Transverse colon (tissue), 4 donors: ENCODE data around the gene PNPO. TPM values are rescaled to one million over a fixed set of nuclear protein-coding genes. Genes with fewer than 3 reads are reported as not detected.

Experiments used
- DNase-seq: peaks from one replicate; pipeline ENCODE4 v3.0.0-alpha.2; 2019
- H3K27ac ChIP-seq, 4 donors: fragments of 200-600 bp; sonication (generic); 2 replicates each; pipeline ENCODE4 v1.5.1; 2016 to 2018; ENCODE audit warnings: inconsistent platforms in 4 of 4
- H3K27me3 ChIP-seq: fragments of 200-600 bp; sonication (generic); 2 replicates; pipeline ENCODE4 v1.5.1; 2017; ENCODE audit warnings: inconsistent platforms
- H3K36me3 ChIP-seq, 4 donors: fragments of 200-600 bp; sonication (generic); 2 replicates each; pipeline ENCODE4 v1.5.1; 2017 to 2019; ENCODE audit warnings: inconsistent platforms in 4 of 4
- H3K4me1 ChIP-seq, 4 donors: fragments of 200-600 bp; sonication (generic); 2 replicates each; pipeline ENCODE4 v1.5.1; 2017 to 2020; ENCODE audit warnings: inconsistent platforms in 4 of 4
- H3K4me3 ChIP-seq, 4 donors: fragments of 200-600 bp; sonication (generic); 1 replicate in 1 of 4; 2 replicates in 3 of 4; pipeline versions ENCODE4 v1.5.1 to v1.6.1; 2017 to 2019; ENCODE audit warnings: inconsistent platforms in 4 of 4
- H3K9me3 ChIP-seq, 2 donors: fragments of 200-600 bp; sonication (generic); 2 replicates each; pipeline ENCODE4 v1.5.1; 2017 to 2019; ENCODE audit warnings: inconsistent platforms in 2 of 2
- EP300 ChIP-seq: sonication (generic); formaldehyde crosslinking; IDR thresholded peaks from one replicate; pipeline ENCODE4 v1.6.1; 2017; ENCODE audit warnings: antibody characterized with exemption, low read depth
- POLR2A ChIP-seq: fragments of 450-650 bp; IDR thresholded peaks from one replicate; pipeline ENCODE4 v1.6.1; 2016; ENCODE audit warnings: antibody characterized with exemption, mild to moderate bottlenecking, moderate library complexity
- POLR2AphosphoS5 ChIP-seq, 3 donors: sonication (generic); formaldehyde crosslinking; IDR thresholded peaks; one replicate each; pipeline ENCODE4 v1.6.1; 2016; ENCODE audit warnings: antibody characterized with exemption in 3 of 3
- WGBS, 2 donors: methylation state at CpG; one replicate each; pipeline ENCODE4 v1.1.5; 2018; ENCODE audit warnings: low coverage in 1 of 2; 5-methylcytosine and 5-hydroxymethylcytosine counted together
- in situ Hi-C, 4 donors: fragments of 200-750 bp; cut with MboI; loops; one replicate each; pipeline versions ENCODE4 v1.15.0 to v1.15.1; 2017; ENCODE audit warnings: low sequenced_read_pairs in 3 of 4, low pct_ligation_motif_present in 1 of 4, low pct_unique_long_range_greater_than_20kb in 1 of 4
- intact Hi-C: fragments of 100-400 bp; cut with DNase I; formaldehyde crosslinking; loops from one replicate; pipeline ENCODE4 v1.15.1; 2023; ENCODE audit warnings: low total_unique reads
- total RNA-seq, 4 donors: library from RNA; depleted of rRNA; stranded (reverse); fragments of >200 nt; gene quantifications; one replicate each; pipeline ENCODE4 v1.1.0, GENCODE V29; 2016
- TF ChIP-seq, protein P1 (sequence below), 5 experiments: fragments of 200-600 bp in 3 of 5; fragments of 450-650 bp in 2 of 5; sonication (generic) in 3 of 5; IDR thresholded peaks; 1 replicate in 2 of 5; 2 replicates in 3 of 5; pipeline ENCODE4 v1.5.1; 2016 to 2017; ENCODE audit warnings: antibody characterized with exemption in 5 of 5, inconsistent platforms in 3 of 5, mild to moderate bottlenecking in 2 of 5, moderate library complexity in 1 of 5

Gene PNPO
- total RNA-seq, 4 donors from 2014 or later = 7.4 to 83.8 (median 31.6) TPM

DNA sequence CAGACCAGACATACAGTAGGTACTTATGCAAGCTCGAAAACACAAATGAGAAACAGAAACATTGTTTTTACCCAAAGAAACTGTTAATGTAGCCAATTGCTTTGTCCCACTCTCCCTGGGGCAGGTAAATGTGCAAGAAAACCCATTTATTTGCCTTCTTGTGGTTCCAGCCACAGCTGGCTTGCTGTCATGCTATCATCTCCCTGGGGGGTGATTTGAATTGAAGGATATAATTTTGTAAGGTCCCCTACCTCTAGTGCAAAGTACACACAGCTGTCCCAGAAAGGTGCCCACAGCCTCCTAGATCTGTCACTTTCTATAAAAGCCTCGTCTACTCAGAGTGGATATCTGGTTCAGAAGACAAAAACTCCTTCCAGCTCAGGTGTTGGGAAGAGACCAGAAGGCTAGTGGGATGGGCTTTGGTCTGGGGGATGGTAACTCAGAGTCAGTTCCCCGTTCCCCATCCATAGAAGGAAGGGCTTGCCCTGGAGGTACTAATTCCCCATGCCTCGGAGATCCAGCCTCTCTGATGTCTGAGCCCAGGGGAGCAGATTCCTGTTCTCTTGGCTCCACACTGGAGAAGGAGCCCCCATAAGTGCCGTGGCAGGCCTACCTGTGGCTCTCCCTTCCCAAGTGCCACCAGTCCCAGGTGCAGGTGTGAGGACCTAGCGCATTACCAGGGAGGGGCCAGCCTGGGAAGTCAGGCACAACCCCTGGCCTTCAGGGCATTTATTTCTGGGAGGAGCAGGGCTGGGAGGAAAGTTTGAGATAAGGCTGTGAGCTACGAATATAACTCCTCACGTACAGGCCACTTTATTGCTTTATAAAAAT is 18.7 kb downstream of the PNPO start:
- DNase-seq = peak; percentile 88
- intact Hi-C loops = no loop called here
- no peaks in the 10 kb centered on the region for H3K9me3 ChIP-seq

GRCh38 chr17:47961406-47961805 is 20.0 kb downstream of the PNPO start:
- no peaks in the 10 kb centered on the region for H3K9me3 ChIP-seq
- peaks cover 14 to 56% (median 50%) of the 10 kb centered on the region in 4 donors for H3K4me1 ChIP-seq
- no peaks in the 10 kb centered on the region for H3K36me3 ChIP-seq
- TF ChIP-seq, protein P1, sequence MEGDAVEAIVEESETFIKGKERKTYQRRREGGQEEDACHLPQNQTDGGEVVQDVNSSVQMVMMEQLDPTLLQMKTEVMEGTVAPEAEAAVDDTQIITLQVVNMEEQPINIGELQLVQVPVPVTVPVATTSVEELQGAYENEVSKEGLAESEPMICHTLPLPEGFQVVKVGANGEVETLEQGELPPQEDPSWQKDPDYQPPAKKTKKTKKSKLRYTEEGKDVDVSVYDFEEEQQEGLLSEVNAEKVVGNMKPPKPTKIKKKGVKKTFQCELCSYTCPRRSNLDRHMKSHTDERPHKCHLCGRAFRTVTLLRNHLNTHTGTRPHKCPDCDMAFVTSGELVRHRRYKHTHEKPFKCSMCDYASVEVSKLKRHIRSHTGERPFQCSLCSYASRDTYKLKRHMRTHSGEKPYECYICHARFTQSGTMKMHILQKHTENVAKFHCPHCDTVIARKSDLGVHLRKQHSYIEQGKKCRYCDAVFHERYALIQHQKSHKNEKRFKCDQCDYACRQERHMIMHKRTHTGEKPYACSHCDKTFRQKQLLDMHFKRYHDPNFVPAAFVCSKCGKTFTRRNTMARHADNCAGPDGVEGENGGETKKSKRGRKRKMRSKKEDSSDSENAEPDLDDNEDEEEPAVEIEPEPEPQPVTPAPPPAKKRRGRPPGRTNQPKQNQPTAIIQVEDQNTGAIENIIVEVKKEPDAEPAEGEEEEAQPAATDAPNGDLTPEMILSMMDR (IDR thresholded peaks at IDR 0.05) = no peak
- TF ChIP-seq POLR2A (no peak), POLR2AphosphoS5 (IDR thresholded peaks at IDR 0.05) (no peak), EP300 (no peak)
- no peaks in the 10 kb centered on the region for H3K27me3 ChIP-seq
- 17 to 83% methylated on average over 1 to 6 of the region's 6 CpGs for WGBS, 2 donors
- intact Hi-C loops (no loop called here), in situ Hi-C loops (loop anchor here in 1 of 4 donors (25.0 kb wide), 1 partner anchor 124 kb away; the partner anchor contains the start of genes LRRC46, MRPL10 and SCRN2)
- H3K27ac ChIP-seq = peak overlapping the region in 3 of 4 donors; percentile 88 to 93 (median 88)
- DNase-seq = no peak
- H3K4me3 ChIP-seq = no peak overlapping the region

More for the DNA sequence above, 18.7 kb downstream of the PNPO start:
- TF ChIP-seq, protein P1 (IDR thresholded peaks at IDR 0.05) = no peak
- TF ChIP-seq POLR2A (peak; percentile 94), POLR2AphosphoS5 (IDR thresholded peaks at IDR 0.05) (peak; percentile 81 to 95 (median 91))
- peaks cover 6 to 46% (median 38%) of the 10 kb centered on the region in 4 donors for H3K4me1 ChIP-seq
- WGBS, 2 donors = 50 to 80% methylated on average over 2 to 8 of the region's 8 CpGs
- in situ Hi-C loops = loop anchor here in 1 of 4 donors (25.0 kb wide), 1 partner anchor 123 kb away; the partner anchor contains the start of genes LRRC46, MRPL10 and SCRN2
- H3K36me3 ChIP-seq = no peaks in the 10 kb centered on the region
- peak overlapping the region in 1 of 4 donors; percentile 22 for H3K4me3 ChIP-seq
- peak overlapping the region; percentile 88 to 93 (median 90) for H3K27ac ChIP-seq
- H3K27me3 ChIP-seq = no peaks in the 10 kb centered on the region

DNA sequence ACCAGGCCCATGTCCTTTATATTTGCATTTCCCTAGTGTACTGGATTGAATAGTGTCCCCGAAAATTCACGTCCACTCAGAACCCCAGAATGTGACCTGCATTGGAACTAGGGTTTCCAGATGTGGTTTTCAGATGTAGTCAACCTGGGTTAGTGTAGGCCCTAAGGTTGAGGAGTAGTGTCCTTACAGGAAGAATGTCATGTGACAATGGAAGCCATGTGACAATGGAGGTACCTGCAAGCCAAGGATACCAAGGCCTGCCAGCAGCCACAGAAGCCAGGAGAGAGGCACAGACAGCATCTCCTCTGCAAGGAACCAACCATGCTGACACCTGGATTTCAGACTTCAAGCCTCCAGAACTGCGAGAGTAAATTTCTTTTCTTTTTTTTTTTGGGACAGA is 21.5 kb downstream of the PNPO start:
- intact Hi-C loops (no loop called here), in situ Hi-C loops (loop anchor here in 1 of 4 donors (25.0 kb wide), 1 partner anchor 126 kb away; the partner anchor contains the start of genes LRRC46, MRPL10 and SCRN2)
- no peak for TF ChIP-seq POLR2A
- TF ChIP-seq, protein P1 (IDR thresholded peaks at IDR 0.05) = no peak
- TF ChIP-seq EP300 = no peak
- no peak for TF ChIP-seq POLR2AphosphoS5 (IDR thresholded peaks at IDR 0.05)
- H3K27me3 ChIP-seq = no peaks in the 10 kb centered on the region
- DNase-seq = no peak
- 98 to 100% methylated on average over 1 to 3 of the region's 3 CpGs for WGBS, 2 donors
- no peaks in the 10 kb centered on the region for H3K36me3 ChIP-seq
- no peak overlapping the region for H3K27ac ChIP-seq
- no peak overlapping the region for H3K4me3 ChIP-seq
- no peaks in the 10 kb centered on the region for H3K9me3 ChIP-seq
- H3K4me1 ChIP-seq = peaks cover 17 to 71% (median 57%) of the 10 kb centered on the region in 4 donors

DNA sequence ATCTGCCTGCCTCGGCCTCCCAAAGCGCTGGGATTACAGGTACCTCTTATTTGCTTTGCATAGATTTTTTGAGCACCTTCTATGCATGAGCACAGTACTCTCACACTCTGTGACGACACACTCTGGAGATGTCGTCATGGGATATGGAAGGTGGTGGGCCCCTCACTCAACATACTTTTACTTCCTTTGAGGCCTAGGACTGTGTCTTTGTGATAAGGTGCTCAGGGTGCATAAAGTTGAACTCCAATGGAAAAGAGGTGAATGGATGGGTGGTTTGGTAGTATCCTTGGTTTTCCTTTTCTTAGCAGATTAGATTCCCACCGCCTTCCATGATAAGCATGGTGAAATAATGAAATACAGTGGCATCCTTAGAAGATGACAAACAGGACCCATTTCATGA is 23.5 kb downstream of the PNPO start:
- H3K27me3 ChIP-seq = no peaks in the 10 kb centered on the region
- no peak overlapping the region for H3K4me3 ChIP-seq
- DNase-seq = no peak
- intact Hi-C loops (no loop called here), in situ Hi-C loops (loop anchor here in 1 of 4 donors (25.0 kb wide), 1 partner anchor 128 kb away; the partner anchor contains the start of genes LRRC46, MRPL10 and SCRN2)
- peaks cover 21 to 70% (median 48%) of the 10 kb centered on the region in 4 donors for H3K4me1 ChIP-seq
- peak overlapping the region; percentile 78 to 87 (median 86) for H3K27ac ChIP-seq
- no peaks in the 10 kb centered on the region for H3K9me3 ChIP-seq
- no peak for TF ChIP-seq POLR2A
- TF ChIP-seq, protein P1 (IDR thresholded peaks at IDR 0.05) = no peak
- no peak for TF ChIP-seq EP300
- TF ChIP-seq POLR2AphosphoS5 (IDR thresholded peaks at IDR 0.05) = no peak
- 90 to 95% methylated on average over 2 to 5 of the region's 5 CpGs for WGBS, 2 donors
- no peaks in the 10 kb centered on the region for H3K36me3 ChIP-seq
